ENCODE measurements around the gene LRRC14B. TPM values are rescaled to one million over a fixed set of nuclear protein-coding genes. Genes with fewer than 3 reads are reported as not detected.
"Not testable (repeated sequence)": the region's sequence is repeated elsewhere in the genome, so short reads cannot be mapped to it uniquely, and the experiment has no call there.

LRRC14B gene
- total RNA-seq, 1 experiment from 2014 or later, result not detected

DNA sequence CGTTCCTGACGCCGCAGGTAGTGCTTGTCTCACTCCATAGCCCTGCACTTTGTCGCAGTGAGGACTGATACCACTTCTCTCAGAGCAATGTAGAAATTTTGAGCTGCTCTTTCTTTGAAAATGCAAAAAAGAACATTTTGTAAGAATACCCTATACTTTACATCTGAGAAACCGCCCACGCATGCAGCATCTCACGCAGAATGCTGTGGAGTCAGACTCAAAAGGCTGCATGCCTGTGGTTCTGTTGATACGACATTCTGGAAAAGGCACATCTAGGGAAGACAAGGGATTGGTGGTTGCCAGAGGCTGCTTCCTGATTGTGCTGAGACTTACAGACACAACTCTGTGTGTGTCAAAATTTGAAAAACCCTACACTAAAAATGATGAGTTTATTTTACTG lies 46.6 kb downstream of the LRRC14B start:
- not testable (repeated sequence) for DNase-seq (ENCODE audit: low read depth)

DNA sequence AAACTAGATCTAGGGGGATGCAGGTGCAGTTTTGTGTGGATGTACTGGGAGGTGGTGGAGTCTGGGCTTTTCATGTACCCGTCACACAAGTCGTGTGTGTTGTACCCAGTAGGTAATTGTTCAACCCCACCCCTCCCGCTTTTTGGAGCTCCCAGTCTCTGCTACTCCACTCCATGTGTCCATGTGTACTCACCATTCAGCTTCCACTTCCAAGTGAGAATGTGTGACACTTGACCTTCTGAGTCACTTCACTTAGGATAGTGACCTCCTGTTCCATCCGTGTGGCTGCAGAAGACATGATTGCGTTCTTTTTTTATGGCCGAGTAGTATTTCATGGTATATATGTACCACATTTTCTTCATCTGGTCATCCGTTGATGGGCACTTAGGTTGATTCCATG lies 49.3 kb downstream of the LRRC14B start:
- DNase-seq (ENCODE audit: low read depth), result not testable (repeated sequence)

DNA sequence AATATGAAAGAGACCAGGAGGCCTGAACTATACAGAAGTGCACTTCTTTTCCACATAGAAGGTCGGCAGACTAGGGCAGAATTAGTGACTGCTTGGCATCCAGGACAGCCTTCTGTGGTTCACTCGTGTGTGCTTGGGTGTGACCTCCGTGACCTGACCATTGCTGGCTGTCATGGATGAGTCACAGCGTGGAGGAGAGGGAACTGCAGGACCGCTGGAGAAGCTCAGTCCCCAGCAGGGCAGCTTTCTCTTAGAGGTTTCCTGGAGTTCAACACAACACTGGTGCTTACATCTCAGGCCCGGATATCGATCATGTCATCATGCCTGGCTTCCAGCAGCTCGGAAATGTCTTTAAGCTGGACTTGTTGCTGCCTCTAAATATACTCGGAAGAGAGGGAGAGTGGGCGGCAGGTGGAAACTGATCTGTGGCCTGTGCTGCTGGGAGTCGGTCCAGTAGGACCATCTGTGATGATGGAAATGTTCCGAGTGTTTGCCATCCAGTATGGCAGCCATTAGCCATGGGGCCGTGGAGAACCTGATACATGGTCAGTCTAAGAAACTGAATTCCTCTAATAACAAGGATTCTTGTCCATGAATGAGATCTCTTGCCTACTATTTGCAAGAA lies 49.9 kb downstream of the LRRC14B start:
- not testable (repeated sequence) for DNase-seq (ENCODE audit: low read depth)

DNA sequence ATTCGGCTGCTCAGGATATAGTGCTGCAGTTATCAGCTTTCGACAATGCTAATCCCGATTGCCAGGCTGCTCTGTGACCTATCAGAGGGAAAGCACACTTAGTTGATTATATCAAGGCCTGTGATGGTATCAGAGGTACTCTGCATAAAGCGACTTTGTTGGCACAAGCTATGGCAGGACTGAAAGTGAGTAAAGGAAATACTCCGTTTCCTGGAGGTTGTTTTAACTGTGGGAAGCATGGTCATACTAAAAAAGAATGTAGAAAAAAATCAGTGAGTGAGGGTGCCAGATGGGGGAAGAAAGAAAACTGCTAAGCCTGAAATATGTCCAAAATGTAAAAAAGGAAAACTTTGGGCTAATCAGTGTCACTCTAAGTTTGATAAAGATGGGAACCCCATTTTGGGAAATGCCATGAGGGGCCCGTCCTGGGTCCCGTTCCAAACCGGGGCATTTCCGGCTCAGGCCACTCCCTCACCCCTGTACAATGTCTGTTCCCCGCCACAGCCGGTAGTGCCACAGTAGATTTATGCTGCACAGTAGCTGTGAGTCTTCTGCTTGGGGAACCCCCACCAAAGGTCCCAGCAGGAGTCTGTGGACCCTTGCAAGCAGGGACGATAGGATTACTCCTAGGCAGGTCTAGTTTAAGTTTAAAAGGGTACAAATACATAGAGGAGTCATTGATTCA lies 52.5 kb downstream of the LRRC14B start:
- DNase-seq (ENCODE audit: low read depth), result not testable (repeated sequence)

DNA sequence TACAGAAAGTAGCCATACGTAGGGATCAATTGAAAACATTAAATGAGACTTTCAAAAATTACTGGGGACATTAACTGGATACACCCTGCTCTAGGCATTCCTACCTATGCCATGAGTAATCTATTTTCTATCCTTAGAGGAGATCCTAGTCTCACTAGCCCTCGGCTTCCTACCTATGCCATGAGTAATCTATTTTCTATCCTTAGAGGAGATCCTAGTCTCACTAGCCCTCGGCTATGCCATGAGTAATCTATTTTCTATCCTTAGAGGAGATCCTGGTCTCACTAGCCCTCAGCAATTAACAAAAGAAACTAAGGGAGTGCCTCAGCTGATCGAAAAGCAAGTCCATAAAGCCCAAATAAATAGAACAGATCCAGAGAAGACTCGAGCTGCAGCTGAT lies 54.4 kb downstream of the LRRC14B start:
- DNase-seq (ENCODE audit: low read depth), result not testable (repeated sequence)

Other genes starting within 250 kb of the LRRC14B start
- 9.0 and 13.5 TPM in 2 replicates for gene PLEKHG4B, start 99.3 kb upstream of the LRRC14B start, total RNA-seq (2014; rRNA removed; shearing (Covaris generic))
- 2.3 and 4.1 TPM in 2 replicates for gene CCDC127, start 26.7 kb downstream of the LRRC14B start, total RNA-seq (2014; rRNA removed; shearing (Covaris generic))
- 78.3 and 97.6 TPM in 2 replicates for gene SDHA, start 26.8 kb downstream of the LRRC14B start, total RNA-seq (2014; rRNA removed; shearing (Covaris generic))
- gene PDCD6, start 80.2 kb downstream of the LRRC14B start, total RNA-seq (2014; rRNA removed; shearing (Covaris generic)), result 92.0 and 96.2 TPM in 2 replicates
- 15.3 and 26.0 TPM in 2 replicates for gene AHRR, start 130.2 kb downstream of the LRRC14B start, total RNA-seq (2014; rRNA removed; shearing (Covaris generic))

Data from Daoy (cell line).